Endothelial cell of umbilical vein (primary cell): Measurements from ENCODE around the gene NSUN6.

Experiments
- CTCF ChIP-seq, 2 donors: IDR thresholded peaks; 1 replicate in 1 of 2; 2 replicates in 1 of 2; pipeline ENCODE4 v1.5.1; 2011; ENCODE audit warnings: low read length in 2 of 2, mild to moderate bottlenecking in 2 of 2, moderate library complexity in 2 of 2, control low read depth in 1 of 2, inconsistent platforms in 1 of 2, low read depth in 1 of 2; ENCODE audit not compliant: insufficient read depth in 1 of 2; ENCODE audit errors: extremely low read depth in 1 of 2
- EZH2 ChIP-seq: IDR thresholded peaks from 2 replicates; pipeline ENCODE4 v1.6.1; 2012; ENCODE audit warnings: borderline replicate concordance, low read depth, mild to moderate bottlenecking, moderate library complexity, low read length, inconsistent platforms; ENCODE audit not compliant: severe bottlenecking
- GATA2 ChIP-seq: IDR thresholded peaks from 2 replicates; pipeline ENCODE4 v1.7.0; 2011; ENCODE audit warnings: low read depth, mild to moderate bottlenecking, moderate library complexity, mixed read lengths, low read length; ENCODE audit not compliant: insufficient read length, insufficient read depth
- POLR2A ChIP-seq: IDR thresholded peaks from 2 replicates; pipeline ENCODE4 v1.6.1; 2012; ENCODE audit warnings: low read depth, mild to moderate bottlenecking, control low read depth, low read length
- POLR2AphosphoS5 ChIP-seq: IDR thresholded peaks from 2 replicates; pipeline ENCODE4 v1.6.1; 2012; ENCODE audit warnings: low read depth, mild to moderate bottlenecking, control low read depth, low read length, moderate library complexity; ENCODE audit not compliant: insufficient read depth
- TF ChIP-seq, protein P1 (sequence below): IDR thresholded peaks from 2 replicates; pipeline ENCODE4 v1.6.1; 2011; ENCODE audit not compliant: insufficient read depth, insufficient read length

GRCh38 chr10:18563003-18563726 lies 88.2 kb downstream of the NSUN6 start:
- TF ChIP-seq EZH2 (no peak), POLR2AphosphoS5 (no peak), POLR2A (no peak), CTCF (IDR thresholded peaks at IDR 0.05; ENCODE audit: extremely low read depth in 1 of 2, insufficient read depth in 1 of 2, low read depth in 1 of 2, low read length in 2 of 2) (no peak), GATA2 (no peak)
- TF ChIP-seq, protein P1, sequence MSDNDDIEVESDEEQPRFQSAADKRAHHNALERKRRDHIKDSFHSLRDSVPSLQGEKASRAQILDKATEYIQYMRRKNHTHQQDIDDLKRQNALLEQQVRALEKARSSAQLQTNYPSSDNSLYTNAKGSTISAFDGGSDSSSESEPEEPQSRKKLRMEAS: no peak
